Muscle of back (tissue), 11 donors: Measurements from ENCODE around the gene HPS4. TPM values are rescaled to one million over a fixed set of nuclear protein-coding genes. Genes with fewer than 3 reads are reported as not detected.
A peak's percentile ranks its signal among the peaks of the same experiment; 100 is the strongest.

Experiments
- DNase-seq, 3 donors: peaks; one replicate each; pipeline versions ENCODE4 v3.0.0 to v3.0.0-alpha.2; 2013
- polyA plus RNA-seq, 10 donors: library from polyadenylated mRNA; unstranded; fragments of 120-200 nt; gene quantifications; one replicate each; pipeline ENCODE4 v1.2.1, GENCODE V29; 2013; ENCODE audit not compliant: insufficient read length in 10 of 10

Gene HPS4
- polyA plus RNA-seq, 10 donors: 10.8 to 22.0 (median 17.2) TPM

GRCh38 chr22:26466196-26466595, 17.4 kb downstream of the HPS4 start:
- no peak for DNase-seq

GRCh38 chr22:26464312-26464711, 19.3 kb downstream of the HPS4 start:
- no peak for DNase-seq

- DNase-seq: no peak
These were observed 19.9 kb downstream of the HPS4 start for GRCh38 chr22:26463688-26464087.

GRCh38 chr22:26463101-26463661, 20.4 kb downstream of the HPS4 start:
- no peak for DNase-seq

GRCh38 chr22:26462641-26463040, 20.9 kb downstream of the HPS4 start:
- no peak for DNase-seq

GRCh38 chr22:26462051-26462450, 21.5 kb downstream of the HPS4 start:
- no peak for DNase-seq

GRCh38 chr22:26461188-26461810, 22.3 kb downstream of the HPS4 start:
- DNase-seq: peak; percentile 41 to 65 (median 52)

- no peak for DNase-seq
These were observed 23.4 kb downstream of the HPS4 start for GRCh38 chr22:26460202-26460601.

GRCh38 chr22:26457661-26458272, 25.8 kb downstream of the HPS4 start:
- DNase-seq: no peak

- no peak for DNase-seq
These were observed 29.6 kb downstream of the HPS4 start for GRCh38 chr22:26453812-26454500.

GRCh38 chr22:26453216-26453615, 30.4 kb downstream of the HPS4 start:
- no peak for DNase-seq

- no peak for DNase-seq
These were observed 31.2 kb downstream of the HPS4 start for GRCh38 chr22:26452236-26453016.

GRCh38 chr22:26450453-26451185, 33.0 kb downstream of the HPS4 start:
- no peak for DNase-seq

- DNase-seq: no peak
These were observed 34.6 kb downstream of the HPS4 start for GRCh38 chr22:26448941-26449340.

- no peak for DNase-seq
These were observed 35.2 kb downstream of the HPS4 start for GRCh38 chr22:26448334-26448733.

- no peak for DNase-seq
These were observed 35.8 kb downstream of the HPS4 start for GRCh38 chr22:26447584-26448329.

- DNase-seq: no peak
These were observed 36.6 kb downstream of the HPS4 start for GRCh38 chr22:26446808-26447515.

- DNase-seq: no peak
These were observed 37.9 kb downstream of the HPS4 start for GRCh38 chr22:26445577-26446275.

GRCh38 chr22:26444777-26445176, 38.8 kb downstream of the HPS4 start:
- DNase-seq: no peak
